Lower lobe of right lung (tissue), 2 donors: ENCODE measurements around the gene RIN2. TPM values are rescaled to one million over a fixed set of nuclear protein-coding genes. Genes with fewer than 3 reads are reported as not detected.

Source experiments
- ATAC-seq, 2 donors: fragments of 200-7000 bp; cut with Tn5 transposase; one replicate each; pipeline ENCODE4 v1.9.1; 2020 to 2022; ENCODE audit warnings: mild to moderate bottlenecking in 2 of 2, moderate library complexity in 2 of 2
- DNase-seq: peaks from one replicate; pipeline ENCODE4 v3.0.0-alpha.2; 2020
- H3K27ac ChIP-seq: fragments of 200-600 bp; one replicate; pipeline ENCODE4 v1.8.0; 2022
- H3K27me3 ChIP-seq: fragments of 200-600 bp; one replicate; pipeline ENCODE4 v1.8.0; 2022; ENCODE audit warnings: low read depth
- H3K36me3 ChIP-seq: fragments of 200-600 bp; one replicate; pipeline ENCODE4 v1.8.0; 2022; ENCODE audit warnings: mild to moderate bottlenecking
- H3K4me1 ChIP-seq: fragments of 200-600 bp; one replicate; pipeline ENCODE4 v1.8.0; 2022
- H3K4me3 ChIP-seq: fragments of 200-600 bp; one replicate; pipeline ENCODE4 v1.8.0; 2022; ENCODE audit warnings: mild to moderate bottlenecking
- H3K9me3 ChIP-seq: fragments of 200-600 bp; one replicate; pipeline ENCODE4 v1.8.0; 2022
- CTCF ChIP-seq: fragments of 200-600 bp; IDR thresholded peaks from one replicate; pipeline ENCODE4 v1.8.0; 2022; ENCODE audit warnings: antibody characterized with exemption, mild to moderate bottlenecking
- intact Hi-C: fragments of 100-400 bp; cut with DNase I; formaldehyde crosslinking; loops from one replicate; pipeline ENCODE4 v1.11.0; 2022
- total RNA-seq: library from RNA; stranded (reverse); fragmentation: NEBNext Ultra II Directional; extraction: Animal tissue kit (Norgen Biotek cat#: 25700); gene quantifications from one replicate; pipeline ENCODE4 v1.2.1, GENCODE V29; 2021
- donor health status: DM: no; HTN: yes; CAD: no; lungs with severe emphysema.

The RIN2 gene
- total RNA-seq, 1 donor from 2014 or later = 101 TPM

DNA sequence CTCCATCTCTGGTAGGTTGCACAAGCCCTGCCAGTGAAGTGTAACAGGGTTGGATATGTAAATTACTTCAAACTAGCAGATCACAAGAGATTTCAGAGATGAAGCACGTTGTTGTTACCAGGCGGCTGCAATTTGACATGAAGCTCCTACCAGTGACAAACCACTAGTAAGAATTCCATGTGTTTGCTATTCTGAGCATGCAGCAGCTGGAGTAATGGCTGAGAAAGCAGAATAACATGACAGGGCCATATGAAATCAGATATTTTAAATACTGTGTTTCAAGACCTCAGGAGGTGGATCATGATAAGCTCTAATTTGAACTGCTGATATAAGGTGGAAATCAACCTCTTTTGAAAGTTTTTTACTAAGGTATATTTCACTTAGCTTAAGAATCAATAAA is 11.4 kb downstream of the RIN2 start:
- no peak for TF ChIP-seq CTCF
- H3K4me3 ChIP-seq = no peak overlapping the region
- H3K9me3 ChIP-seq = no peaks in the 10 kb centered on the region
- DNase-seq (no peak), ATAC-seq (no peak)
- intact Hi-C loops = no loop called here
- H3K36me3 ChIP-seq = no peaks in the 10 kb centered on the region
- H3K27me3 ChIP-seq = no peaks in the 10 kb centered on the region
- H3K27ac ChIP-seq = no peak overlapping the region
- peaks cover 6% of the 10 kb centered on the region for H3K4me1 ChIP-seq

GRCh38 chr20:19770375-19770774 is 12.3 kb downstream of the RIN2 start:
- no peaks in the 10 kb centered on the region for H3K9me3 ChIP-seq
- TF ChIP-seq CTCF = no peak
- H3K4me1 ChIP-seq = peaks cover 14% of the 10 kb centered on the region
- DNase-seq (no peak), ATAC-seq (no peak)
- H3K27ac ChIP-seq = no peak overlapping the region
- intact Hi-C loops = no loop called here
- no peak overlapping the region for H3K4me3 ChIP-seq
- no peaks in the 10 kb centered on the region for H3K36me3 ChIP-seq
- H3K27me3 ChIP-seq = no peaks in the 10 kb centered on the region

DNA sequence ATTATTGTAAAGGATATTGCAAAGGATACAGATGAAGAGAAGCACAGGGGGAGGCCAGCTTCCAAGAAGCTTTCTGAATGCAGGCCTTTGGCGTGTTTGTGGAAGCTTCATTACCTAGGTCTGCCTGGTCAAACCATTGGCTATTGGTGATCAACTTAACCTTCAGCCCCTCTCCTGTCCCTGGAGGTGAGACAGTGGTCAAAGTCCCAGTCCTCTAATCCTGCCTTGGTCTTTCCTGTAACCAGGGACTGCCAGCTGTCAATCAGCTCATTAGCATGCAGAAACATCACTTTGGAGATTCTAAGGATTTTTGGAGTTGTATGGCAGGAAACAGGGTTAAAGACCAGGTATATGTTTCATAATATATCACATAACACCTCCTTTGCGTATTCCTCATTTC is 13.0 kb downstream of the RIN2 start:
- TF ChIP-seq CTCF = no peak
- peaks cover 21% of the 10 kb centered on the region for H3K4me1 ChIP-seq
- H3K27me3 ChIP-seq = no peaks in the 10 kb centered on the region
- no peaks in the 10 kb centered on the region for H3K9me3 ChIP-seq
- ATAC-seq (no peak), DNase-seq (no peak)
- no peak overlapping the region for H3K27ac ChIP-seq
- H3K4me3 ChIP-seq = no peak overlapping the region
- H3K36me3 ChIP-seq = no peaks in the 10 kb centered on the region
- intact Hi-C loops = no loop called here

- no peak for TF ChIP-seq CTCF
- no peak overlapping the region for H3K4me3 ChIP-seq
- intact Hi-C loops = no loop called here
- no peaks in the 10 kb centered on the region for H3K27me3 ChIP-seq
- no peak overlapping the region for H3K27ac ChIP-seq
- H3K36me3 ChIP-seq = no peaks in the 10 kb centered on the region
- H3K9me3 ChIP-seq = no peaks in the 10 kb centered on the region
- DNase-seq (no peak), ATAC-seq (no peak)
- peaks cover 45% of the 10 kb centered on the region for H3K4me1 ChIP-seq
Measured at GRCh38 chr20:19773471-19773870, 15.4 kb downstream of the RIN2 start.

GRCh38 chr20:19774135-19774933 is 16.3 kb downstream of the RIN2 start:
- H3K4me3 ChIP-seq = no peak overlapping the region
- H3K4me1 ChIP-seq = peaks cover 45% of the 10 kb centered on the region
- TF ChIP-seq CTCF = no peak
- no peak for ATAC-seq
- H3K36me3 ChIP-seq = no peaks in the 10 kb centered on the region
- no peaks in the 10 kb centered on the region for H3K27me3 ChIP-seq
- H3K9me3 ChIP-seq = no peaks in the 10 kb centered on the region
- intact Hi-C loops = no loop called here
- no peak for DNase-seq
- no peak overlapping the region for H3K27ac ChIP-seq
